ENCODE measurements around the gene AK4.
"Not testable (repeated sequence)": the region's sequence is repeated elsewhere in the genome, so short reads cannot be mapped to it uniquely, and the experiment has no call there.

- TF ChIP-seq, protein P1, sequence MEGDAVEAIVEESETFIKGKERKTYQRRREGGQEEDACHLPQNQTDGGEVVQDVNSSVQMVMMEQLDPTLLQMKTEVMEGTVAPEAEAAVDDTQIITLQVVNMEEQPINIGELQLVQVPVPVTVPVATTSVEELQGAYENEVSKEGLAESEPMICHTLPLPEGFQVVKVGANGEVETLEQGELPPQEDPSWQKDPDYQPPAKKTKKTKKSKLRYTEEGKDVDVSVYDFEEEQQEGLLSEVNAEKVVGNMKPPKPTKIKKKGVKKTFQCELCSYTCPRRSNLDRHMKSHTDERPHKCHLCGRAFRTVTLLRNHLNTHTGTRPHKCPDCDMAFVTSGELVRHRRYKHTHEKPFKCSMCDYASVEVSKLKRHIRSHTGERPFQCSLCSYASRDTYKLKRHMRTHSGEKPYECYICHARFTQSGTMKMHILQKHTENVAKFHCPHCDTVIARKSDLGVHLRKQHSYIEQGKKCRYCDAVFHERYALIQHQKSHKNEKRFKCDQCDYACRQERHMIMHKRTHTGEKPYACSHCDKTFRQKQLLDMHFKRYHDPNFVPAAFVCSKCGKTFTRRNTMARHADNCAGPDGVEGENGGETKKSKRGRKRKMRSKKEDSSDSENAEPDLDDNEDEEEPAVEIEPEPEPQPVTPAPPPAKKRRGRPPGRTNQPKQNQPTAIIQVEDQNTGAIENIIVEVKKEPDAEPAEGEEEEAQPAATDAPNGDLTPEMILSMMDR (IDR thresholded peaks at IDR 0.05; ENCODE audit: insufficient read depth, low read length, poor library complexity, severe bottlenecking), result not testable (repeated sequence)
- TF ChIP-seq EZH2phosphoT487 (conservative IDR thresholded peaks at IDR 0.05; ENCODE audit: low read length), result not testable (repeated sequence)
Measured at GRCh38 chr1:65143112-65143658, 4.8 kb upstream of the AK4 start.

All from SU-DHL-6 (cell line).